NCI-H345 (cell line): Measurements from ENCODE around the gene STAM2.

Experiments used
- DNase-seq: peaks from one replicate; lab custom pipeline; 2025; lab: John Stamatoyannopoulos, UW

STAM2 gene

DNA sequence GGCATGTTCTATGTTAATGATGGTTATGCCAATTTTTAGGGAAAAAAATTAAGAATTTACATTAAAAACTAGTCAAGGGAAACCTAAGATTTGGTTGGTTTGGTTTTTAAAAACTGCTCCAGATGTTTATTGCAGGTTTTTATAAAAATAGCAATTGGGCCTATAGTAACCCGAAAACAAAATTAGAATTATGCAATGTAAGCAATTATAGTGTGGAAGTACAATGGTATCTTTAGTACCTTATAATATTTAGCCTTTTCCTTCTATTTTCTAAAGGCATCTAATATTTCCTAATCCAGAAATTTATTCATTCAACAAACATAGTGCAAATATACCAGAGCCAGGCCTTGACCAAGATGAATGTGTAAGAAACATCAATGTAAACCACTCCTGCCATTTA is 104.0 kb downstream of the STAM2 start:
- no peak for DNase-seq

DNA sequence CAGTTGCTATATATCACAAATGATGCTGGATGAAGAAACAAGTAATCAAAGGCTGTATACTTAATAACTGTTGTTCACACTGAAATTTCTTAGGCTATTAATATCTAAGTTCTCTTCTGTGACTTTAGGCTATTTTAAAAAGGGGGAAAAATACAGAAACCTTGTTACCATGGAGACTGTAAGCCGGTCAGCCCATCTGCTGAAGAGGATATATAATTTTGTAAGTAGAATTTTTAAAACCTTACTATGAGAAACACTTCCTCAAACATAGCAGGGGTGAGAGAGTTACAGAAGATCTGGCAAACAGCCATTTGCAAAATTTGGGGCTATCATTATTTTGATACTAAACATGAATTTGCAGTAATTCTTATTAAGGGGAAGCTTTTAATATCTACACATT is 104.5 kb downstream of the STAM2 start:
- no peak for DNase-seq

DNA sequence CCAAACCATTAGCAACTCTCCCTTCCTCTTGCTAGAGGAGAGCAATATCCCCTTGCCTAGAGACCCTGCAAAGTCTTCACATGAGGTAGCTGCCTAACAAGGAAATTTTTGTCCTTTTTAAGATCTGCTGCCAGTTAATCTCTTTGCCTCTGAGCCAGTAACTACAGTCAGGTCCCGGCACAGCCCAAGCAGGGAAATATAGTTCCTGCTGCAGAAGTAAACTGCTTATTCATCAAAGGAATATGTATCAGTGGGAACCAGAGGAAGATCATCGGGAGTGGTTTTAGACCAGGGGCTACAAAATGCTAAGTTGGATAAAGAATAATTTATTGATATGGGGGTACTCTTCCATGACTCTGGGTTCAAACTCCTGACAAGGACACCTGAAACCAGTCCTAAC is 107.3 kb downstream of the STAM2 start:
- no peak for DNase-seq

DNA sequence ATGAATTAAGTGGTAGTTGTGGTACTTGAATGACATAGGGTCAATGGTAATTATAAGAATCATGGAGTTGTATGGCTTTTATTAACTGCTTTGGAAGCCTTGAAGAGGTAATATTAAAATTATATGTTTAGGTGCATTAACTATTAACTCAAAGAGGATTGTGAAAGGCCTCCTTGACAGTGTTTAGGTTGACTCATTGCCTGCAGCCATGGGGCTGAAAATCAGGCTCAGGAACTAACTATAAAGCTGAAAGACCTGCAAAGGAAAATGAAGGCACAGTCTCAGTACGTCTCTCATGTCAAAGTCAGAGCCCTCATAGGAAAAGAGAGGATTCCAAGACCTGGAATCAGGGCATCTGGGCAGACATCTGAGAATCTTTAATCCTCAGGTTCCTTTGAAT is 107.7 kb downstream of the STAM2 start:
- DNase-seq = no peak
